ENCODE measurements around the gene SLC17A4.

Gene SLC17A4

DNA sequence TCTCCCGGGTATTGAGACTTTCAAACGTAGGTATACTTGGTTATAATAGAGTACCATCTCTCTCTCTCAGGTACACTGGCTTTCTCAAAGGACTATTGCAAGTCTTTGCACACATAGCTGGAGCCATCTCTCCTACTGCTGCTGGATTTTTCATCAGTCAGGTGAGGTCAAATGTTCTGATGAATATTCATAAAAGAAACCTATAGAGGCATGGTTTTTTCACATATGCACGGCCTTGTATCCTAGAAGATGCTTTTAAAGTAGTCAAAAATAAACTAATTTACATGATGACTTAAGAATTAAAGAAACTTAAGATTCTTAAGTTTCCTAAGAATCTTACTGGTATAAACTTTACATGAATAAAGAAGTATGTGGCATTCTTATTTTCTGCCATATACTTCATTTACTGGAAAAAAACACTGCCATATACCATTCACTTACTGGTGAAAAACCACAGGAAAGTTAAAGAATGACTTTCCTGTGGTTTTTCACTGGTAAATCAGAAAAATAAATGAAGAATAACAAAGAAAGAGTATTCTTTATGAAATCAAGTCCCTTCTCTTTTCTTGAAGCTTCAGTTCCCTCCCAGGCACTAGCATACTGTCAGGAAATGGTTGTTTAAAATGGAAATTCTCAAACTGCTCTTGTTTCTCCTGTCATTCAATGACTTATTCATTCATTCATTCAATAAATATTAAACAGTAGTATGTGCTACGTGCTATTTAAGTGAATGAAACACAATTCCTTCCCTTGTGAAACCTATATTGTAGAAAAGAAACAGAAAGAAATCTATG is 23.5 kb downstream of the SLC17A4 start:
- Histone ChIP-seq H3K4me3 (ENCODE audit: low read length) (no peak overlapping the region), H3F3A (ENCODE audit: insufficient read depth, low read length) (no peaks in the 10 kb centered on the region), H3K36me3 (replicated peaks; ENCODE audit: insufficient read depth, low read length) (no peaks in the 10 kb centered on the region), H3K4me2 (ENCODE audit: low read depth, low read length) (no peak overlapping the region), H3K27me3 (replicated peaks; ENCODE audit: insufficient read depth, low read length) (no peaks in the 10 kb centered on the region), H2AFZ (ENCODE audit: low read length) (no peak overlapping the region), H3K9ac (ENCODE audit: low read length) (no peak overlapping the region), H3K4me1 (ENCODE audit: low read length) (no peaks in the 10 kb centered on the region), H3K79me2 (ENCODE audit: low read length) (no peaks in the 10 kb centered on the region), H3K9me3 (replicated peaks; ENCODE audit: insufficient read depth, low read length) (no peaks in the 10 kb centered on the region), H4K20me1 (ENCODE audit: insufficient read depth, low read length) (no peaks in the 10 kb centered on the region), H3K9me2 (replicated peaks; ENCODE audit: insufficient read depth, low read length) (no peaks in the 10 kb centered on the region), H3K27ac (ENCODE audit: low read length) (no peak overlapping the region)
- TF ChIP-seq, protein P1, sequence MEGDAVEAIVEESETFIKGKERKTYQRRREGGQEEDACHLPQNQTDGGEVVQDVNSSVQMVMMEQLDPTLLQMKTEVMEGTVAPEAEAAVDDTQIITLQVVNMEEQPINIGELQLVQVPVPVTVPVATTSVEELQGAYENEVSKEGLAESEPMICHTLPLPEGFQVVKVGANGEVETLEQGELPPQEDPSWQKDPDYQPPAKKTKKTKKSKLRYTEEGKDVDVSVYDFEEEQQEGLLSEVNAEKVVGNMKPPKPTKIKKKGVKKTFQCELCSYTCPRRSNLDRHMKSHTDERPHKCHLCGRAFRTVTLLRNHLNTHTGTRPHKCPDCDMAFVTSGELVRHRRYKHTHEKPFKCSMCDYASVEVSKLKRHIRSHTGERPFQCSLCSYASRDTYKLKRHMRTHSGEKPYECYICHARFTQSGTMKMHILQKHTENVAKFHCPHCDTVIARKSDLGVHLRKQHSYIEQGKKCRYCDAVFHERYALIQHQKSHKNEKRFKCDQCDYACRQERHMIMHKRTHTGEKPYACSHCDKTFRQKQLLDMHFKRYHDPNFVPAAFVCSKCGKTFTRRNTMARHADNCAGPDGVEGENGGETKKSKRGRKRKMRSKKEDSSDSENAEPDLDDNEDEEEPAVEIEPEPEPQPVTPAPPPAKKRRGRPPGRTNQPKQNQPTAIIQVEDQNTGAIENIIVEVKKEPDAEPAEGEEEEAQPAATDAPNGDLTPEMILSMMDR (IDR thresholded peaks at IDR 0.05; ENCODE audit: low read length), result no peak
- TF ChIP-seq EZH2 (optimal IDR thresholded peaks at IDR 0.05; ENCODE audit: low read depth, low read length) (no peak), EZH2phosphoT487 (IDR thresholded peaks at IDR 0.05; ENCODE audit: low read length) (no peak)
- no peak for DNase-seq

DNA sequence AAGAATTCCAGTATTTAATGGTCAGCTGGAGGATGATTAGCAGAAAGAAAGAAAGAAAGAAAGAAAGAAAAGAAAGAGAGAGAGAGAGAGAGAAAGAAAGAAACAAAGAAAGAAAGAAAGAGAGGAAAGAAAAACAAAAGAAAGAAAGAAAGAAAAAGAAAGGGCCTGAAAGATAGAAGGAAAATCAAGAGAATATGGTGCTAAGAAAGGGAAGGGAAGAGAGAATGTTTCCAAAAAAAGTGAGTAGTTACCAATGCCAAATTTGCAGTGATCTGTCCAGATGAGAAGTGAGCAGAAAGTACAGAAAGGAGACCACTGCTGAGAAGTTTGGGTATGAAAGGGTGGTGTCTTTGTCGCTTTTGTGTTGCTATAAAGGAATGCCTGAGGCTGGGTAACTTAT is 26.6 kb downstream of the SLC17A4 start:
- no peaks in the 10 kb centered on the region for H4K20me1 ChIP-seq (ENCODE audit: insufficient read depth, low read length)
- H3K27me3 ChIP-seq (replicated peaks; ENCODE audit: insufficient read depth, low read length), result no peaks in the 10 kb centered on the region
- no peak overlapping the region for H3K4me3 ChIP-seq (ENCODE audit: low read length)
- H3K27ac ChIP-seq (ENCODE audit: low read length), result no peak overlapping the region
- no peaks in the 10 kb centered on the region for H3F3A ChIP-seq (ENCODE audit: insufficient read depth, low read length)
- TF ChIP-seq, protein P1 (IDR thresholded peaks at IDR 0.05; ENCODE audit: low read length), result no peak
- no peak for TF ChIP-seq EZH2phosphoT487 (IDR thresholded peaks at IDR 0.05; ENCODE audit: low read length)
- TF ChIP-seq EZH2 (optimal IDR thresholded peaks at IDR 0.05; ENCODE audit: low read depth, low read length), result no peak
- H2AFZ ChIP-seq (ENCODE audit: low read length), result no peak overlapping the region
- no peak for DNase-seq
- no peak overlapping the region for H3K9ac ChIP-seq (ENCODE audit: low read length)
- H3K4me1 ChIP-seq (ENCODE audit: low read length), result no peaks in the 10 kb centered on the region
- H3K79me2 ChIP-seq (ENCODE audit: low read length), result no peaks in the 10 kb centered on the region
- H3K4me2 ChIP-seq (ENCODE audit: low read depth, low read length), result no peak overlapping the region
- no peaks in the 10 kb centered on the region for H3K9me2 ChIP-seq (replicated peaks; ENCODE audit: insufficient read depth, low read length)
- no peaks in the 10 kb centered on the region for H3K9me3 ChIP-seq (replicated peaks; ENCODE audit: insufficient read depth, low read length)
- H3K36me3 ChIP-seq (replicated peaks; ENCODE audit: insufficient read depth, low read length), result no peaks in the 10 kb centered on the region

DNA sequence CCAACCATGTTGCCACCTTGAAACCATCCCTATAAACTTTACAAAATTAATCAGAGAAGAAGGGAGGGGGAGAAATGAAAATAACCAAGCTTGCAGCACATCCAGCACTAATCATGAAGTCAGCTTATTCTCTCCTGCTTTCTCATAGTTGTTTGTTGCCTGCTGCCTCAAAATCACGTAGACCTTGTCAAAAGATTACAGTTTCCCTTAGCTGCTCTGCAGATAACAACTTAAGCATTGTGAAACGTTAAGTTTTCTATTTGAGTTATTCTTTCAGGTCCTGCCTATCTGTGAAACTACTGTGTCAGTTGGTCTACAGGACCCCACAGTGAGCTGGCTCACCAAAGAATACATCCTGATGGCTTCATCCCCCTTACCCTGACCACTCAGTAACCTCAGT is 32.9 kb downstream of the SLC17A4 start:
- H3F3A ChIP-seq (ENCODE audit: insufficient read depth, low read length), result no peaks in the 10 kb centered on the region
- H3K9me3 ChIP-seq (replicated peaks; ENCODE audit: insufficient read depth, low read length), result no peaks in the 10 kb centered on the region
- H2AFZ ChIP-seq (ENCODE audit: low read length), result no peak overlapping the region
- no peaks in the 10 kb centered on the region for H3K79me2 ChIP-seq (ENCODE audit: low read length)
- no peak overlapping the region for H3K27ac ChIP-seq (ENCODE audit: low read length)
- no peaks in the 10 kb centered on the region for H3K36me3 ChIP-seq (replicated peaks; ENCODE audit: insufficient read depth, low read length)
- H3K9me2 ChIP-seq (replicated peaks; ENCODE audit: insufficient read depth, low read length), result no peaks in the 10 kb centered on the region
- no peak for TF ChIP-seq EZH2 (optimal IDR thresholded peaks at IDR 0.05; ENCODE audit: low read depth, low read length)
- TF ChIP-seq, protein P1 (IDR thresholded peaks at IDR 0.05; ENCODE audit: low read length), result no peak
- no peak for TF ChIP-seq EZH2phosphoT487 (IDR thresholded peaks at IDR 0.05; ENCODE audit: low read length)
- no peak overlapping the region for H3K4me2 ChIP-seq (ENCODE audit: low read depth, low read length)
- no peak for DNase-seq
- H3K9ac ChIP-seq (ENCODE audit: low read length), result no peak overlapping the region
- H3K4me1 ChIP-seq (ENCODE audit: low read length), result no peaks in the 10 kb centered on the region
- no peaks in the 10 kb centered on the region for H3K27me3 ChIP-seq (replicated peaks; ENCODE audit: insufficient read depth, low read length)
- no peaks in the 10 kb centered on the region for H4K20me1 ChIP-seq (ENCODE audit: insufficient read depth, low read length)
- no peak overlapping the region for H3K4me3 ChIP-seq (ENCODE audit: low read length)

All from MM.1S (cell line).